SJSA1 (cell line): ENCODE measurements around the gene CERS6. TPM values are rescaled to one million over a fixed set of nuclear protein-coding genes. Genes with fewer than 3 reads are reported as not detected.

Experiments
- DNase-seq, 2 experiments: peaks; one replicate each; pipeline ENCODE4 v3.0.0-alpha.2; 2015 to 2020; ENCODE audit warnings: low spot score in 2 of 2, low read depth in 1 of 2
- H3K27ac ChIP-seq: fragments of 250-450 bp; sonication (Bioruptor Pico); 2 replicates; pipeline ENCODE4 v1.5.1; 2020; ENCODE audit warnings: mild to moderate bottlenecking, moderate library complexity
- H3K27me3 ChIP-seq: fragments of 250-450 bp; sonication (Bioruptor Pico); replicated peaks from 2 replicates; pipeline ENCODE4 v1.5.1; 2020; ENCODE audit warnings: mild to moderate bottlenecking, moderate library complexity
- H3K36me3 ChIP-seq: fragments of 250-450 bp; sonication (Bioruptor Pico); 2 replicates; pipeline ENCODE4 v1.5.1; 2020; ENCODE audit warnings: mild to moderate bottlenecking
- H3K4me1 ChIP-seq: fragments of 250-450 bp; sonication (Bioruptor Pico); replicated peaks from 2 replicates; pipeline ENCODE4 v1.6.1; 2021; ENCODE audit warnings: mild to moderate bottlenecking
- H3K4me3 ChIP-seq: fragments of 250-450 bp; sonication (Bioruptor Pico); 2 replicates; pipeline ENCODE4 v1.5.1; 2020; ENCODE audit warnings: mild to moderate bottlenecking
- H3K9me3 ChIP-seq: fragments of 250-450 bp; sonication (Bioruptor Pico); replicated peaks from 2 replicates; pipeline ENCODE4 v1.5.1; 2020; ENCODE audit warnings: mild to moderate bottlenecking
- total RNA-seq: library from RNA; depleted of rRNA; stranded (reverse); fragments of >200 nt; shearing (Covaris generic); gene quantifications from 2 replicates; pipeline ENCODE4 v1.2.3, GENCODE V29; 2014

The CERS6 gene
- total RNA-seq, 1 experiment from 2014 or later, result 43.7 TPM

- DNase-seq, result no peak
- H3K4me1 ChIP-seq, result no peaks in the 10 kb centered on the region
- no peak overlapping the region for H3K4me3 ChIP-seq
- no peaks in the 10 kb centered on the region for H3K36me3 ChIP-seq
- H3K27ac ChIP-seq, result no peak overlapping the region
- no peaks in the 10 kb centered on the region for H3K9me3 ChIP-seq
- H3K27me3 ChIP-seq, result no peaks in the 10 kb centered on the region
Observed at GRCh38 chr2:168466834-168467565, 10.9 kb downstream of the CERS6 start.

GRCh38 chr2:168467729-168468128 is 11.7 kb downstream of the CERS6 start:
- H3K4me1 ChIP-seq, result no peaks in the 10 kb centered on the region

GRCh38 chr2:168468354-168468753 is 12.3 kb downstream of the CERS6 start:
- H3K36me3 ChIP-seq, result no peaks in the 10 kb centered on the region
- H3K9me3 ChIP-seq, result no peaks in the 10 kb centered on the region
- no peaks in the 10 kb centered on the region for H3K27me3 ChIP-seq
- DNase-seq, result no peak
- no peaks in the 10 kb centered on the region for H3K4me1 ChIP-seq
- no peak overlapping the region for H3K4me3 ChIP-seq
- H3K27ac ChIP-seq, result no peak overlapping the region

More at GRCh38 chr2:168467729-168468128, 11.7 kb downstream of the CERS6 start:
- no peak overlapping the region for H3K4me3 ChIP-seq
- no peak overlapping the region for H3K27ac ChIP-seq
- DNase-seq, result no peak
- H3K9me3 ChIP-seq, result no peaks in the 10 kb centered on the region
- no peaks in the 10 kb centered on the region for H3K36me3 ChIP-seq
- no peaks in the 10 kb centered on the region for H3K27me3 ChIP-seq

- Histone ChIP-seq H3K4me3 (no peak overlapping the region), H3K4me1 (no peaks in the 10 kb centered on the region), H3K27me3 (no peaks in the 10 kb centered on the region)
Observed at GRCh38 chr2:168469281-168469988, 13.4 kb downstream of the CERS6 start.

DNA sequence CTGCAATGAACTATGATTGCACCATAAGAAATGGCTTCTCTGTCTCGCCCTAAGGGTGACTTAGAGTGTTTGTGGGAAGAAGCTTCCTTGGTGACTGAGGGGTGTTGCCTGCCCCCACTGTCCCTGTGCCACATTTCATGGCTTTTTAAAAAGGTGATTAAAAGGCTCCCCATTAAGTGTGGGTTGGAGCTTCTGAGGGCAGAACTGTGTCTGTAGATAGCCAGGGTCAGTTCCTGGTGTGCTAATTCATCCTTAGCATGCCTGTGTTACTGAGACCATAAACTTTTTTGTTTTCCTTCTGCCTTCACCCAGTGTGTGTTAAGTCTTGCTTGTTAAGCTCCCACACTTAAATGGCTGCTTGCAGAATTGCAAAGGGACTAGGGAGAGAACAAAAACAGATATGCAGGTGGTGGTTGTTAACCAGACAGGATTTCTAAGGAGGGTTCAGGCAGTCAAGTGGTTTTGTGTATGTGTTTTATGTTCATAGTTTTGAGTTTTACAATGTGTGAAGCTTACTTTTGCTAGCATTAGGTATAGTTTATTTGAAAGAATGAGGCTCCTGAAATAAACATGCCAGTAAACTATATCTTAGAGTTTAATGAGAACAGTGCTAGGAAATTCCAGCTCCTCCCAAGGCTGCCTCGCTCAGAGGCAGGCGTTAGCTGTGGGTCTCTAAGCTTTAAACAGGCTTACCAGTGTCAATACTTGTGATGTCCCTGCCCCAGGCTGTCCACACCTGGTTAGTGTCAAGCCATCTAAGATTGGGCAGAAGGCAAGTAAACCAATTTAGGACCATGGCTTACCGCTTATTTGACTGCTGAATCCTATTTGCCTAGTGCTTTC is 14.5 kb downstream of the CERS6 start:
- no peak for DNase-seq
- H3K4me3 ChIP-seq, result no peak overlapping the region
- H3K36me3 ChIP-seq, result no peaks in the 10 kb centered on the region
- no peaks in the 10 kb centered on the region for H3K4me1 ChIP-seq
- no peaks in the 10 kb centered on the region for H3K27me3 ChIP-seq
- H3K27ac ChIP-seq, result no peak overlapping the region
- H3K9me3 ChIP-seq, result no peaks in the 10 kb centered on the region

More at GRCh38 chr2:168469281-168469988, 13.4 kb downstream of the CERS6 start:
- Histone ChIP-seq H3K36me3 (no peaks in the 10 kb centered on the region), H3K27ac (no peak overlapping the region), H3K9me3 (no peaks in the 10 kb centered on the region)
- DNase-seq, result no peak

GRCh38 chr2:168471163-168471475 is 15.0 kb downstream of the CERS6 start:
- Histone ChIP-seq H3K4me1 (no peaks in the 10 kb centered on the region), H3K9me3 (no peaks in the 10 kb centered on the region), H3K36me3 (no peaks in the 10 kb centered on the region), H3K27ac (no peak overlapping the region), H3K4me3 (no peak overlapping the region), H3K27me3 (no peaks in the 10 kb centered on the region)
- no peak for DNase-seq

- H3K27me3 ChIP-seq, result no peaks in the 10 kb centered on the region
- H3K4me3 ChIP-seq, result no peak overlapping the region
- no peaks in the 10 kb centered on the region for H3K36me3 ChIP-seq
- no peaks in the 10 kb centered on the region for H3K4me1 ChIP-seq
- H3K9me3 ChIP-seq, result no peaks in the 10 kb centered on the region
- DNase-seq, result no peak
- H3K27ac ChIP-seq, result no peak overlapping the region
Observed at GRCh38 chr2:168475636-168476035, 19.6 kb downstream of the CERS6 start.

DNA sequence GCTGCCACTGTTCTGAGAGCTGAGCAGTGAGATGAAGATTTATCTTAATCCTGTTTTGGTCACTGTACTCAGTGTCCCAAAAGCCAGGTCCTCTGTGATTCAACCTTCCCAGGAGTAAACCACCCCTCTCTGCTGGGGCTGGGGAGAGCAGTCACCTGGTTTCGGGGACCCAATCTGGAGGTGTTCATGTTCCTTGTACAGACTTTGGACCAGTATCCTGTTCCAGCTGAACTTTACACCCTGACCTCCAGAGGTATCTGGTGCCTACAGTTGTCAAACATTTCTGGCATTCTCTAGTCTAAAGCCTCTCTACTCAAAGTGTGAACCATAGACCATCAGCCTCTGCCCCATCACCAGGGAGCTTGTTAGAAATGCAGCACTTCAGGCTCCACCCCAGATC is 22.1 kb downstream of the CERS6 start:
- no peaks in the 10 kb centered on the region for H3K4me1 ChIP-seq
- no peak overlapping the region for H3K4me3 ChIP-seq
- no peaks in the 10 kb centered on the region for H3K36me3 ChIP-seq
- no peak for DNase-seq
- no peaks in the 10 kb centered on the region for H3K27me3 ChIP-seq
- no peaks in the 10 kb centered on the region for H3K9me3 ChIP-seq
- H3K27ac ChIP-seq, result no peak overlapping the region

GRCh38 chr2:168480356-168480755 is 24.3 kb downstream of the CERS6 start:
- Histone ChIP-seq H3K4me3 (no peak overlapping the region), H3K27ac (no peak overlapping the region), H3K27me3 (no peaks in the 10 kb centered on the region), H3K9me3 (no peaks in the 10 kb centered on the region), H3K36me3 (no peaks in the 10 kb centered on the region), H3K4me1 (no peaks in the 10 kb centered on the region)
- DNase-seq, result no peak

DNA sequence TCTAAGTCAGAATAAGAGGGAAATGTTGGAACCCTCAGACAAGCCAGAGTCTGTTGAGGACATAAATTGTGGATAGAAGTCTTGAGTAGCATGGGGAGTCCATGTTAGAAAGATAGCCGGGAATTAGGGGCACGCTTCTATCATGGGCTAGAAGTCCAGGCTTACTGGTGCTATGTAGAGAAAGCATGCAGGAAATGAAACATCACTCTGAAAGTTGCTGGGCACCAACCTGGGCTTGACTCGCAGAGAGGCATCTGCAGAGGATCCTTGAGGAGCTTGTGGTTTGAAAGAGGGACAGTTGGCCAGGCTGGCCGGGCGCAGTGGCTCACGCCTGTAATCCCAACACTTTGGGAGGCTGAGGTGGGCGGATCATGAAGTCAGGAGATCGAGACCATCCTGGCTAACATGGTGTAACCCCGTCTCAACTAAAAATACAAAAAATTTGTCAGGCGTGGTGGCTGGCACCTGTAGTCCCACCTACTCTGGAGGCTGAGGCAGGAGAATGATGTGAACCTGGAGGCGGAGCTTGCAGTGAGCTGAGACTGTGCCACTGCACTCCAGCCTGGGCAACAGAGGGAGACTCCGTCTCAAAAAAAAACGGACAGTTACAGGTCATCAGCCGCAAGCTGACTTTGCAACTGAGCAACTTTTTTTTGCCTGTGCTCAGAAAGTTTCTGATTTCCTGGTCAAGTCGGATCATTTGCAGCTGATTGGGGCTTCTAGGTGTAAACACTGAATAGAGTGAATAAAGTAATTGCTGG is 24.9 kb downstream of the CERS6 start:
- Histone ChIP-seq H3K4me3 (no peak overlapping the region), H3K27ac (no peak overlapping the region), H3K4me1 (no peaks in the 10 kb centered on the region), H3K9me3 (no peaks in the 10 kb centered on the region), H3K27me3 (no peaks in the 10 kb centered on the region), H3K36me3 (no peaks in the 10 kb centered on the region)
- no peak for DNase-seq

DNA sequence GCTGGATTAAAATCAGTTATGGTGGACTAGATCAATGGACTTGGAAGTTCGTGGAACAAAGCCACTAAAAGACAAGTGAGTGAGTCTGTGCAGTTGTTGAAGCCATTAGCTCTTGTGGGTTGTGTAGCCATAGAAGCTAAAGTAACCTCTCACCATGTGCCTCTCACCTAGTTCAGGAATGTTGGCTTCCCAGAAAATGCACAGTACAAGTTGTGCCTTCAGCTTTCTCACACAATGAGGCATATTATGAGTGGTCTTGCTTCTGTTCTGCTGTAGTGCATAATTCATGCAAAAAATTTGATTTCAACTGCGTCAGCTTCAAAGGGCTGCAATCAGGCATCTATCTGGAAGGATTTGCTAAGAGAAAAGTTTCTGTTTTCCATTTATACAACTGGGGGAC is 26.2 kb downstream of the CERS6 start:
- H3K4me1 ChIP-seq, result no peaks in the 10 kb centered on the region

GRCh38 chr2:168482952-168483831 is 27.1 kb downstream of the CERS6 start:
- Histone ChIP-seq H3K36me3 (no peaks in the 10 kb centered on the region), H3K27ac (no peak overlapping the region), H3K4me1 (no peaks in the 10 kb centered on the region), H3K9me3 (no peaks in the 10 kb centered on the region), H3K4me3 (no peak overlapping the region), H3K27me3 (no peaks in the 10 kb centered on the region)
- no peak for DNase-seq

More for the DNA sequence above, 26.2 kb downstream of the CERS6 start:
- no peak overlapping the region for H3K4me3 ChIP-seq
- no peak for DNase-seq
- H3K9me3 ChIP-seq, result no peaks in the 10 kb centered on the region
- H3K27me3 ChIP-seq, result no peaks in the 10 kb centered on the region
- no peaks in the 10 kb centered on the region for H3K36me3 ChIP-seq
- no peak overlapping the region for H3K27ac ChIP-seq

GRCh38 chr2:168486477-168486876 is 30.4 kb downstream of the CERS6 start:
- Histone ChIP-seq H3K27ac (no peak overlapping the region), H3K4me3 (no peak overlapping the region), H3K27me3 (no peaks in the 10 kb centered on the region), H3K4me1 (peaks cover 15% of the 10 kb centered on the region), H3K9me3 (no peaks in the 10 kb centered on the region), H3K36me3 (no peaks in the 10 kb centered on the region)
- no peak for DNase-seq
